Measurements from ENCODE around the gene FGF14.

DNA sequence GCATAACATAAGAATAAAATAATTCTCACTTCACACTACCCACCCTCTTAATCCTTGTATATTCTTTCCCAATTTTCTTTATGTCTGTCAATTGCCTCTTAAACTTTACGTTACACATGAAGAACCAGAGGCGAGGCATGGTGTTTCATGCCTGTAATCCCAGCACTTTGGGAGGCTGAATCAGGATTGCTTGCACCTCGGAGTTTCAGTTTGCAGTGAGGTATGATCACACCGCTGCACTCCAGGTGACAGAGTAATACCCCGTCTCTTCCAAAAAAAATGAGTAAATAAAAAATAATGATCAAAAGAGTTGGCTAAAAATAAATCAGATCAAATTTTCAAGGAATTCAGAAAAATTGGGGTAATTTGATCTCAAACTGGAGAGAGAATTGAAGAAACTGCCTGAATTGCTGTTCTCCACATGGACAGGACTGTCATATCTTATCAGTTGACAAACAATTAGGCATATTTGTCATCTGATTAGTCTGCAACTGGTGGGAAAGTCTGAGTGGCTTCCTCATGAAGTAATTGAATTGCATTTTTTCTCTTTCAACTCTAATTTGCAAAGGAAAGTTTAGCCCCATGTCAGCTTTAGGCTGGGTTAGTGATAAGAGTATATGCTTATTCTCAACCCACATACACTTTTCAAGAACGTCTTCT lies 646.5 kb downstream of the FGF14 start:
- TF ChIP-seq, protein P1, sequence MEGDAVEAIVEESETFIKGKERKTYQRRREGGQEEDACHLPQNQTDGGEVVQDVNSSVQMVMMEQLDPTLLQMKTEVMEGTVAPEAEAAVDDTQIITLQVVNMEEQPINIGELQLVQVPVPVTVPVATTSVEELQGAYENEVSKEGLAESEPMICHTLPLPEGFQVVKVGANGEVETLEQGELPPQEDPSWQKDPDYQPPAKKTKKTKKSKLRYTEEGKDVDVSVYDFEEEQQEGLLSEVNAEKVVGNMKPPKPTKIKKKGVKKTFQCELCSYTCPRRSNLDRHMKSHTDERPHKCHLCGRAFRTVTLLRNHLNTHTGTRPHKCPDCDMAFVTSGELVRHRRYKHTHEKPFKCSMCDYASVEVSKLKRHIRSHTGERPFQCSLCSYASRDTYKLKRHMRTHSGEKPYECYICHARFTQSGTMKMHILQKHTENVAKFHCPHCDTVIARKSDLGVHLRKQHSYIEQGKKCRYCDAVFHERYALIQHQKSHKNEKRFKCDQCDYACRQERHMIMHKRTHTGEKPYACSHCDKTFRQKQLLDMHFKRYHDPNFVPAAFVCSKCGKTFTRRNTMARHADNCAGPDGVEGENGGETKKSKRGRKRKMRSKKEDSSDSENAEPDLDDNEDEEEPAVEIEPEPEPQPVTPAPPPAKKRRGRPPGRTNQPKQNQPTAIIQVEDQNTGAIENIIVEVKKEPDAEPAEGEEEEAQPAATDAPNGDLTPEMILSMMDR (conservative IDR thresholded peaks at IDR 0.05; ENCODE audit: low read depth, low read length), result no peak
- TF ChIP-seq EZH2phosphoT487 (IDR thresholded peaks at IDR 0.05; ENCODE audit: borderline replicate concordance, low read length), result no peak

Measured in PC-3 (cell line).